Caki2 (cell line): ENCODE results near the gene HGF. TPM values are rescaled to one million over a fixed set of nuclear protein-coding genes. Genes with fewer than 3 reads are reported as not detected.

Source experiments
- DNase-seq: peaks from one replicate; pipeline ENCODE4 v3.0.0-alpha.2; 2015; ENCODE audit warnings: low read depth
- in situ Hi-C: cut with HindIII; loops from 2 replicates; pipeline ENCODE4 v1.10.0; 2016; ENCODE audit warnings: low sequenced_read_pairs, low pct_unique_long_range_greater_than_20kb, mixed read lengths
- total RNA-seq: library from RNA; depleted of rRNA; stranded (reverse); fragments of >200 nt; shearing (Covaris generic); gene quantifications from 2 replicates; pipeline ENCODE4 v1.2.3, GENCODE V29; 2014; ENCODE audit warnings: low replicate concordance

HGF gene
- total RNA-seq, 1 experiment from 2014 or later, result not detected

GRCh38 chr7:81665236-81665635 lies 104.6 kb downstream of the HGF start:
- in situ Hi-C loops, result no loop called here
- DNase-seq, result no peak

GRCh38 chr7:81664304-81664703 lies 105.5 kb downstream of the HGF start:
- DNase-seq, result no peak
- in situ Hi-C loops, result no loop called here

GRCh38 chr7:81662531-81662930 lies 107.3 kb downstream of the HGF start:
- in situ Hi-C loops, result no loop called here
- DNase-seq, result no peak

GRCh38 chr7:81659697-81660395 lies 110.0 kb downstream of the HGF start:
- in situ Hi-C loops, result no loop called here
- DNase-seq, result no peak

- in situ Hi-C loops, result no loop called here
- DNase-seq, result no peak
These were observed 112.3 kb downstream of the HGF start for GRCh38 chr7:81657551-81657950.

- DNase-seq, result no peak
- in situ Hi-C loops, result no loop called here
These were observed 114.6 kb downstream of the HGF start for GRCh38 chr7:81655271-81655670.

- in situ Hi-C loops, result no loop called here
- DNase-seq, result no peak
These were observed 117.6 kb downstream of the HGF start for GRCh38 chr7:81652225-81652624.
